K562 (cell line): ENCODE data around the gene AGPAT2. TPM values are rescaled to one million over a fixed set of nuclear protein-coding genes. Genes with fewer than 3 reads are reported as not detected.
A peak's percentile ranks its signal among the peaks of the same experiment; 100 is the strongest.

Experiments used
- ATF1 ChIP-seq, 2 experiments: fragments of 450-650 bp in 1 of 2; IDR thresholded peaks; 2 replicates each; pipeline ENCODE4 v1.6.1; 2016; ENCODE audit warnings: missing compliant biosample characterization in 1 of 2, missing genetic modification characterization in 1 of 2
- CHD4 ChIP-seq: fragments of 200-600 bp; sonication (generic); IDR thresholded peaks from 3 replicates; pipeline ENCODE4 v1.6.1; 2012; ENCODE audit warnings: low read depth, mild to moderate bottlenecking, mixed read lengths, low read length, inconsistent platforms; ENCODE audit not compliant: insufficient read depth, insufficient replicate concordance, poor library complexity, severe bottlenecking
- FIP1L1 ChIP-seq: fragments of 200-400 bp; formaldehyde crosslinking; IDR thresholded peaks from 2 replicates; pipeline ENCODE4 v1.6.1; 2018; ENCODE audit warnings: mild to moderate bottlenecking, low read depth, low read length; ENCODE audit not compliant: poor library complexity, severe bottlenecking
- FOXA3 ChIP-seq, 2 experiments: fragments of 450-650 bp in 1 of 2; sonication (generic) in 1 of 2; formaldehyde crosslinking; IDR thresholded peaks in 1 of 2; conservative IDR thresholded peaks in 1 of 2; 2 replicates each; pipeline versions ENCODE4 v1.4.0 to v1.8.0; 2020 to 2022; ENCODE audit warnings: mild to moderate bottlenecking in 2 of 2, missing genetic modification reagents in 1 of 2
- FUS ChIP-seq: fragments of 200-400 bp; formaldehyde crosslinking; optimal IDR thresholded peaks from 2 replicates; pipeline ENCODE3; 2017; ENCODE audit warnings: low read depth, low read length
- GABPA ChIP-seq: fragments of 200-800 bp; sonication (Bioruptor generic); conservative IDR thresholded peaks from 2 replicates; pipeline ENCODE4 v1.6.1; 2016; ENCODE audit warnings: low read depth, missing genetic modification characterization, missing compliant biosample characterization
- NCOR1 ChIP-seq: fragments of 450-650 bp; IDR thresholded peaks from 2 replicates; pipeline ENCODE4 v1.6.1; 2016; ENCODE audit warnings: mild to moderate bottlenecking, moderate library complexity
- PURB ChIP-seq: sonication (generic); formaldehyde crosslinking; IDR thresholded peaks from 2 replicates; pipeline ENCODE4 v1.9.0; 2021; ENCODE audit warnings: low read depth, mild to moderate bottlenecking, missing genetic modification reagents
- TBL1XR1 ChIP-seq, 2 experiments: IDR thresholded peaks; 2 replicates each; pipeline ENCODE4 v1.6.1; 2012; ENCODE audit warnings: improper control_type of control experiment in 2 of 2, low read length in 2 of 2, mild to moderate bottlenecking in 1 of 2
- ZBTB17 ChIP-seq: fragments of 450-650 bp; formaldehyde crosslinking; IDR thresholded peaks from 2 replicates; pipeline ENCODE4 v1.4.0; 2020; ENCODE audit warnings: mild to moderate bottlenecking
- ZBTB8A ChIP-seq: fragments of 450-650 bp; IDR thresholded peaks from 2 replicates; pipeline ENCODE4 v1.6.1; 2018; ENCODE audit warnings: mild to moderate bottlenecking, moderate library complexity; ENCODE audit not compliant: partially characterized antibody
- ZNF23 ChIP-seq: fragments of 250-450 bp; sonication (Bioruptor Pico); IDR thresholded peaks from 2 replicates; pipeline ENCODE4 v1.4.0; 2020; ENCODE audit warnings: mild to moderate bottlenecking
- ZNF586 ChIP-seq: fragments of 450-650 bp; formaldehyde crosslinking; conservative IDR thresholded peaks from 2 replicates; pipeline ENCODE4 v1.4.0; 2020; ENCODE audit warnings: mild to moderate bottlenecking, moderate library complexity
- ZNF740 ChIP-seq, 3 experiments: fragments of 200-800 bp in 1 of 3; sonication (Bioruptor generic) in 1 of 3; sonication (generic) in 1 of 3; formaldehyde crosslinking in 1 of 3; IDR thresholded peaks; 2 replicates each; pipeline versions ENCODE4 v1.6.1 to v1.8.0; 2016 to 2022; ENCODE audit warnings: mild to moderate bottlenecking in 2 of 3, missing compliant biosample characterization in 2 of 3, missing genetic modification characterization in 2 of 3, missing genetic modification reagents in 1 of 3
- polyA plus RNA-seq, 8 experiments: library from polyadenylated mRNA; depleted of rRNA in 4 of 8; stranded (reverse) in 5 of 8; unstranded in 3 of 8; fragments of >200 nt; fragmentation: Nextera tagmentation in 2 of 8; fragmentation: Illumina TruSeq in 1 of 8; extraction: Ambion mirVana in 2 of 8; extraction: Trizol in 1 of 8; gene quantifications; 2 replicates each; pipeline versions ENCODE4 v1.2.1 to v1.2.3, GENCODE V29; 2011 to 2014; ENCODE audit warnings: inconsistent platforms in 1 of 8, missing spikeins in 1 of 8
- total RNA-seq, 7 experiments: library from RNA; depleted of rRNA in 6 of 7; stranded (reverse); fragments of >200 nt in 6 of 7; fragmentation: Illumina TruSeq in 2 of 7; extraction: Trizol in 2 of 7; gene quantifications; 2 replicates each; pipeline versions ENCODE4 v1.2.1 to v1.2.3, GENCODE V29; 2011 to 2021; ENCODE audit warnings: low replicate concordance in 1 of 7
- TF ChIP-seq, protein P1 (sequence below): sonication (generic); formaldehyde crosslinking; IDR thresholded peaks from 2 replicates; pipeline ENCODE4 v1.8.0; 2023; ENCODE audit warnings: missing genetic modification reagents, mild to moderate bottlenecking, borderline replicate concordance
- TF ChIP-seq, protein P2 (sequence below): sonication (generic); formaldehyde crosslinking; IDR thresholded peaks from 2 replicates; pipeline ENCODE4 v1.8.0; 2023; ENCODE audit warnings: mild to moderate bottlenecking, missing genetic modification reagents

AGPAT2 gene
- total and polyA plus RNA-seq, 9 of the 15 experiments (the other 6 are each of a cell fraction or from before 2014, with no cell fraction given) = 0.13 to 54.5 (median 23.9) TPM

GRCh38 chr9:136726631-136727191 is 39.5 kb upstream of the AGPAT2 start (continued):
- TF ChIP-seq, protein P1, sequence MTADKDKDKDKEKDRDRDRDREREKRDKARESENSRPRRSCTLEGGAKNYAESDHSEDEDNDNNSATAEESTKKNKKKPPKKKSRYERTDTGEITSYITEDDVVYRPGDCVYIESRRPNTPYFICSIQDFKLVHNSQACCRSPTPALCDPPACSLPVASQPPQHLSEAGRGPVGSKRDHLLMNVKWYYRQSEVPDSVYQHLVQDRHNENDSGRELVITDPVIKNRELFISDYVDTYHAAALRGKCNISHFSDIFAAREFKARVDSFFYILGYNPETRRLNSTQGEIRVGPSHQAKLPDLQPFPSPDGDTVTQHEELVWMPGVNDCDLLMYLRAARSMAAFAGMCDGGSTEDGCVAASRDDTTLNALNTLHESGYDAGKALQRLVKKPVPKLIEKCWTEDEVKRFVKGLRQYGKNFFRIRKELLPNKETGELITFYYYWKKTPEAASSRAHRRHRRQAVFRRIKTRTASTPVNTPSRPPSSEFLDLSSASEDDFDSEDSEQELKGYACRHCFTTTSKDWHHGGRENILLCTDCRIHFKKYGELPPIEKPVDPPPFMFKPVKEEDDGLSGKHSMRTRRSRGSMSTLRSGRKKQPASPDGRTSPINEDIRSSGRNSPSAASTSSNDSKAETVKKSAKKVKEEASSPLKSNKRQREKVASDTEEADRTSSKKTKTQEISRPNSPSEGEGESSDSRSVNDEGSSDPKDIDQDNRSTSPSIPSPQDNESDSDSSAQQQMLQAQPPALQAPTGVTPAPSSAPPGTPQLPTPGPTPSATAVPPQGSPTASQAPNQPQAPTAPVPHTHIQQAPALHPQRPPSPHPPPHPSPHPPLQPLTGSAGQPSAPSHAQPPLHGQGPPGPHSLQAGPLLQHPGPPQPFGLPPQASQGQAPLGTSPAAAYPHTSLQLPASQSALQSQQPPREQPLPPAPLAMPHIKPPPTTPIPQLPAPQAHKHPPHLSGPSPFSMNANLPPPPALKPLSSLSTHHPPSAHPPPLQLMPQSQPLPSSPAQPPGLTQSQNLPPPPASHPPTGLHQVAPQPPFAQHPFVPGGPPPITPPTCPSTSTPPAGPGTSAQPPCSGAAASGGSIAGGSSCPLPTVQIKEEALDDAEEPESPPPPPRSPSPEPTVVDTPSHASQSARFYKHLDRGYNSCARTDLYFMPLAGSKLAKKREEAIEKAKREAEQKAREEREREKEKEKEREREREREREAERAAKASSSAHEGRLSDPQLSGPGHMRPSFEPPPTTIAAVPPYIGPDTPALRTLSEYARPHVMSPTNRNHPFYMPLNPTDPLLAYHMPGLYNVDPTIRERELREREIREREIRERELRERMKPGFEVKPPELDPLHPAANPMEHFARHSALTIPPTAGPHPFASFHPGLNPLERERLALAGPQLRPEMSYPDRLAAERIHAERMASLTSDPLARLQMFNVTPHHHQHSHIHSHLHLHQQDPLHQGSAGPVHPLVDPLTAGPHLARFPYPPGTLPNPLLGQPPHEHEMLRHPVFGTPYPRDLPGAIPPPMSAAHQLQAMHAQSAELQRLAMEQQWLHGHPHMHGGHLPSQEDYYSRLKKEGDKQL = no peak
- TF ChIP-seq TBL1XR1 (IDR thresholded peaks at IDR 0.05; ENCODE audit: low read length in 2 of 2) (no peak), CHD4 (no peak), ZBTB17 (no peak), FUS (no peak), PURB (no peak), GABPA (tag) (no peak), FIP1L1 (no peak), ZNF740 (CRISPR knock-in tag; IDR thresholded peaks at IDR 0.05) (no peak), ZNF740 (tag; IDR thresholded peaks at IDR 0.05) (no peak), ZNF23 (CRISPR knock-in tag) (no peak), FOXA3 (CRISPR knock-in tag; conservative IDR thresholded peaks at IDR 0.05 in 1 of 2, IDR thresholded peaks at IDR 0.05 in 1 of 2) (0 out of 4 replicates have a peak, but pooled peaks of 1 of the 2 experiments have one; percentile 18), ZBTB8A (no peak), ATF1 (CRISPR knock-in tag; IDR thresholded peaks at IDR 0.05) (no peak), ATF1 (tag; IDR thresholded peaks at IDR 0.05) (peak; percentile 63), NCOR1 (no peak), ZNF586 (no peak)
- TF ChIP-seq, protein P2, sequence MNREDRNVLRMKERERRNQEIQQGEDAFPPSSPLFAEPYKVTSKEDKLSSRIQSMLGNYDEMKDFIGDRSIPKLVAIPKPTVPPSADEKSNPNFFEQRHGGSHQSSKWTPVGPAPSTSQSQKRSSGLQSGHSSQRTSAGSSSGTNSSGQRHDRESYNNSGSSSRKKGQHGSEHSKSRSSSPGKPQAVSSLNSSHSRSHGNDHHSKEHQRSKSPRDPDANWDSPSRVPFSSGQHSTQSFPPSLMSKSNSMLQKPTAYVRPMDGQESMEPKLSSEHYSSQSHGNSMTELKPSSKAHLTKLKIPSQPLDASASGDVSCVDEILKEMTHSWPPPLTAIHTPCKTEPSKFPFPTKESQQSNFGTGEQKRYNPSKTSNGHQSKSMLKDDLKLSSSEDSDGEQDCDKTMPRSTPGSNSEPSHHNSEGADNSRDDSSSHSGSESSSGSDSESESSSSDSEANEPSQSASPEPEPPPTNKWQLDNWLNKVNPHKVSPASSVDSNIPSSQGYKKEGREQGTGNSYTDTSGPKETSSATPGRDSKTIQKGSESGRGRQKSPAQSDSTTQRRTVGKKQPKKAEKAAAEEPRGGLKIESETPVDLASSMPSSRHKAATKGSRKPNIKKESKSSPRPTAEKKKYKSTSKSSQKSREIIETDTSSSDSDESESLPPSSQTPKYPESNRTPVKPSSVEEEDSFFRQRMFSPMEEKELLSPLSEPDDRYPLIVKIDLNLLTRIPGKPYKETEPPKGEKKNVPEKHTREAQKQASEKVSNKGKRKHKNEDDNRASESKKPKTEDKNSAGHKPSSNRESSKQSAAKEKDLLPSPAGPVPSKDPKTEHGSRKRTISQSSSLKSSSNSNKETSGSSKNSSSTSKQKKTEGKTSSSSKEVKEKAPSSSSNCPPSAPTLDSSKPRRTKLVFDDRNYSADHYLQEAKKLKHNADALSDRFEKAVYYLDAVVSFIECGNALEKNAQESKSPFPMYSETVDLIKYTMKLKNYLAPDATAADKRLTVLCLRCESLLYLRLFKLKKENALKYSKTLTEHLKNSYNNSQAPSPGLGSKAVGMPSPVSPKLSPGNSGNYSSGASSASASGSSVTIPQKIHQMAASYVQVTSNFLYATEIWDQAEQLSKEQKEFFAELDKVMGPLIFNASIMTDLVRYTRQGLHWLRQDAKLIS = 0 out of 2 replicates have a peak, but pooled peaks have one; percentile 35
